Thoracic aorta (tissue), 2 donors: ENCODE measurements around the gene MAGI1. TPM values are rescaled to one million over a fixed set of nuclear protein-coding genes. Genes with fewer than 3 reads are reported as not detected.
"Not testable (repeated sequence)": the region's sequence is repeated elsewhere in the genome, so short reads cannot be mapped to it uniquely, and the experiment has no call there.

Source experiments
- ATAC-seq: fragments of 150-250 bp; one replicate; pipeline ENCODE4 v1.8.0; 2017; ENCODE audit warnings: low read depth; ENCODE audit not compliant: insufficient number of reproducible peaks, low FRiP score
- DNase-seq: peaks from one replicate; pipeline ENCODE4 v3.0.0-alpha.2; 2020; ENCODE audit warnings: low spot score
- H3K27ac ChIP-seq, 2 donors: fragments of 200-600 bp; sonication (generic); 1 replicate in 1 of 2; 2 replicates in 1 of 2; pipeline ENCODE4 v1.5.1; 2016; ENCODE audit warnings: mild to moderate bottlenecking in 2 of 2, moderate library complexity in 2 of 2
- H3K27me3 ChIP-seq: fragments of 200-600 bp; sonication (generic); replicated peaks from 2 replicates; pipeline ENCODE4 v1.6.0; 2016; ENCODE audit warnings: mild to moderate bottlenecking; ENCODE audit not compliant: insufficient read depth
- H3K36me3 ChIP-seq: fragments of 200-600 bp; sonication (generic); one replicate; pipeline ENCODE4 v1.5.1; 2016
- H3K4me1 ChIP-seq, 2 donors: fragments of 200-600 bp; sonication (generic); 1 replicate in 1 of 2; 2 replicates in 1 of 2; pipeline versions ENCODE4 v1.5.1 to v1.6.0; 2016; ENCODE audit warnings: low read depth in 2 of 2, mild to moderate bottlenecking in 1 of 2; ENCODE audit not compliant: control insufficient read depth in 1 of 2
- H3K4me3 ChIP-seq: fragments of 200-600 bp; sonication (generic); 2 replicates; pipeline ENCODE4 v1.5.1; 2016; ENCODE audit warnings: mild to moderate bottlenecking
- H3K9me3 ChIP-seq: fragments of 200-600 bp; sonication (generic); 2 replicates; pipeline ENCODE4 v1.5.1; 2016
- CTCF ChIP-seq: fragments of 200-600 bp; sonication (generic); IDR thresholded peaks from one replicate; pipeline ENCODE4 v1.5.1; 2019; ENCODE audit warnings: antibody characterized with exemption
- total RNA-seq, 2 donors: library from RNA; depleted of rRNA; stranded (reverse); fragments of >200 nt; gene quantifications; one replicate each; pipeline versions ENCODE4 v1.1.0 to v1.2.3, GENCODE V29; 2016

The MAGI1 gene
- total RNA-seq, 2 donors from 2014 or later: 48.2 to 88.5 TPM

GRCh38 chr3:65569129-65569528 lies 469.6 kb downstream of the MAGI1 start:
- TF ChIP-seq CTCF: no peak
- no peak overlapping the region for H3K4me3 ChIP-seq

GRCh38 chr3:65568497-65568896 lies 470.2 kb downstream of the MAGI1 start:
- no peak overlapping the region for H3K27ac ChIP-seq
- peak overlapping the region; percentile 12 for H3K4me3 ChIP-seq
- peaks cover 2 to 51% of the 10 kb centered on the region in 2 donors for H3K4me1 ChIP-seq
- no peaks in the 10 kb centered on the region for H3K27me3 ChIP-seq
- ATAC-seq: no peak
- no peak for DNase-seq
- no peaks in the 10 kb centered on the region for H3K9me3 ChIP-seq
- no peaks in the 10 kb centered on the region for H3K36me3 ChIP-seq
- TF ChIP-seq CTCF: no peak

More at GRCh38 chr3:65569129-65569528, 469.6 kb downstream of the MAGI1 start:
- no peaks in the 10 kb centered on the region for H3K36me3 ChIP-seq
- H3K4me1 ChIP-seq: peaks cover 2 to 46% of the 10 kb centered on the region in 2 donors
- DNase-seq (no peak), ATAC-seq (no peak)
- no peaks in the 10 kb centered on the region for H3K9me3 ChIP-seq
- no peak overlapping the region for H3K27ac ChIP-seq
- H3K27me3 ChIP-seq: no peaks in the 10 kb centered on the region

GRCh38 chr3:65565744-65566143 lies 473.0 kb downstream of the MAGI1 start:
- DNase-seq, H3K36me3 ChIP-seq, H3K9me3 ChIP-seq, H3K27me3 ChIP-seq, H3K27ac ChIP-seq, H3K4me3 ChIP-seq, ATAC-seq: not testable (repeated sequence)
- peaks cover 2 to 36% of the 10 kb centered on the region in 2 donors for H3K4me1 ChIP-seq

GRCh38 chr3:65564483-65564882 lies 474.2 kb downstream of the MAGI1 start:
- Histone ChIP-seq H3K4me1 (peaks cover 0 to 34% of the 10 kb centered on the region in 2 donors), H3K9me3 (no peaks in the 10 kb centered on the region), H3K4me3 (no peak overlapping the region), H3K27me3 (no peaks in the 10 kb centered on the region), H3K36me3 (no peaks in the 10 kb centered on the region), H3K27ac (no peak overlapping the region)
- ATAC-seq (no peak), DNase-seq (no peak)
- no peak for TF ChIP-seq CTCF

- Histone ChIP-seq H3K27ac (no peak overlapping the region), H3K9me3 (no peaks in the 10 kb centered on the region), H3K4me3 (no peak overlapping the region), H3K36me3 (no peaks in the 10 kb centered on the region), H3K4me1 (peaks cover 0 to 28% of the 10 kb centered on the region in 2 donors), H3K27me3 (no peaks in the 10 kb centered on the region)
- DNase-seq (no peak), ATAC-seq (no peak)
- no peak for TF ChIP-seq CTCF
Measured at GRCh38 chr3:65563861-65564260, 474.9 kb downstream of the MAGI1 start.

GRCh38 chr3:65562447-65562846 lies 476.3 kb downstream of the MAGI1 start:
- H3K36me3 ChIP-seq: no peaks in the 10 kb centered on the region
- no peak for ATAC-seq
- no peak for DNase-seq
- peaks cover 0 to 15% of the 10 kb centered on the region in 2 donors for H3K4me1 ChIP-seq
- H3K4me3 ChIP-seq: no peak overlapping the region
- H3K27ac ChIP-seq: no peak overlapping the region
- H3K9me3 ChIP-seq: no peaks in the 10 kb centered on the region
- no peak for TF ChIP-seq CTCF
- no peaks in the 10 kb centered on the region for H3K27me3 ChIP-seq
